ENCODE measurements around the gene KIAA0408. TPM values are rescaled to one million over a fixed set of nuclear protein-coding genes. Genes with fewer than 3 reads are reported as not detected.

The KIAA0408 gene
- total RNA-seq, 1 experiment from 2014 or later, result 0.25 TPM

DNA sequence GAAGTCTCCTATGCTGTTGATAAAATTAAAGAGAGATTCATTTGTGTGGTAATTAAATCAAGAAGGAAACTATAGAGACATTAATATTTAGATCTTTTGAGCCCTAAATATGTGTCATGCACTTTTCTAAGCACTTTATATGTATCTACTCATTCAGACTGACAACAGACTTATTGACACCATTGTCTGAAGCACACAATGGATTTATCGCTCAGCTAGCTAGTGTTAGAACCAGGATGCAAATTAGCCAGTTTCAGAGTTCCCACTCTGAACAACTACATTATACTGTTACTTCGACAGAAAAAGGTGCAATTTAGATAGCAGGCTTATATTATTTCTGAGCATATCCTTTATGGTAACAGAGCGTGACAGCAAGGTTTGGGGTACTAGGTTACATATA is 27.7 kb upstream of the KIAA0408 start:
- DNase-seq (ENCODE audit: low read depth, low spot score) (no peak), ATAC-seq (no peak)
- Histone ChIP-seq H3K9me2 (ENCODE audit: insufficient read depth) (no peaks in the 10 kb centered on the region), H3K27me3 (ENCODE audit: insufficient read depth, low read length) (no peaks in the 10 kb centered on the region), H3K27ac (ENCODE audit: low read depth, low read length) (no peak overlapping the region), H4K20me1 (ENCODE audit: insufficient read depth) (no peaks in the 10 kb centered on the region), H3K9ac (ENCODE audit: low read length) (no peak overlapping the region), H3K4me2 (ENCODE audit: low read length) (no peak overlapping the region), H3K36me3 (ENCODE audit: control insufficient read depth in 1 of 2, insufficient read depth in 2 of 2, low read length in 2 of 2) (no peaks in the 10 kb centered on the region), H3K4me3 (replicated peaks in 1 of 2; ENCODE audit: low read depth in 1 of 2, low read length in 2 of 2) (no peak overlapping the region), H3K9me3 (ENCODE audit: control insufficient read depth in 1 of 2, insufficient read depth in 1 of 2, low read depth in 1 of 2, low read length in 2 of 2) (no peaks in the 10 kb centered on the region), H3K79me2 (ENCODE audit: insufficient read depth, low read length) (no peaks in the 10 kb centered on the region), H3K4me1 (ENCODE audit: control insufficient read depth in 1 of 2, insufficient read depth in 2 of 2, low read length in 2 of 2) (peaks cover 0 to 5% of the 10 kb centered on the region in 2 experiments; a peak in 1 of 4 replicates), H2AFZ (ENCODE audit: low read depth, low read length, poor library complexity, severe bottlenecking) (no peak overlapping the region)
- CTCF ChIA-PET, result no interaction called here
- BruUV-seq (replicated peaks), result no TSS peak
- POLR2A ChIA-PET, result no interaction called here
- intact Hi-C loops (cut with micrococcal nuclease), result no loop called here
- RAD21 ChIA-PET (ENCODE audit: low non-redundant PET in 1 of 2, low total read pairs in 2 of 2, uncharacterized antibody in 2 of 2, unreplicated experiment in 2 of 2), result no interaction called here
- no peak for TF ChIP-seq ZFX (IDR thresholded peaks at IDR 0.05)
- TF ChIP-seq, protein P1, sequence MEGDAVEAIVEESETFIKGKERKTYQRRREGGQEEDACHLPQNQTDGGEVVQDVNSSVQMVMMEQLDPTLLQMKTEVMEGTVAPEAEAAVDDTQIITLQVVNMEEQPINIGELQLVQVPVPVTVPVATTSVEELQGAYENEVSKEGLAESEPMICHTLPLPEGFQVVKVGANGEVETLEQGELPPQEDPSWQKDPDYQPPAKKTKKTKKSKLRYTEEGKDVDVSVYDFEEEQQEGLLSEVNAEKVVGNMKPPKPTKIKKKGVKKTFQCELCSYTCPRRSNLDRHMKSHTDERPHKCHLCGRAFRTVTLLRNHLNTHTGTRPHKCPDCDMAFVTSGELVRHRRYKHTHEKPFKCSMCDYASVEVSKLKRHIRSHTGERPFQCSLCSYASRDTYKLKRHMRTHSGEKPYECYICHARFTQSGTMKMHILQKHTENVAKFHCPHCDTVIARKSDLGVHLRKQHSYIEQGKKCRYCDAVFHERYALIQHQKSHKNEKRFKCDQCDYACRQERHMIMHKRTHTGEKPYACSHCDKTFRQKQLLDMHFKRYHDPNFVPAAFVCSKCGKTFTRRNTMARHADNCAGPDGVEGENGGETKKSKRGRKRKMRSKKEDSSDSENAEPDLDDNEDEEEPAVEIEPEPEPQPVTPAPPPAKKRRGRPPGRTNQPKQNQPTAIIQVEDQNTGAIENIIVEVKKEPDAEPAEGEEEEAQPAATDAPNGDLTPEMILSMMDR (IDR thresholded peaks at IDR 0.05 in 2 of 3, conservative IDR thresholded peaks at IDR 0.05 in 1 of 3; ENCODE audit: borderline replicate concordance in 1 of 3, insufficient read depth in 1 of 3, low read depth in 2 of 3, low read length in 2 of 3), result no peak
- no peak for TF ChIP-seq ZNF274 (IDR thresholded peaks at IDR 0.05; ENCODE audit: low read depth, low read length)
- TF ChIP-seq JUND (IDR thresholded peaks at IDR 0.05), result no peak
- TF ChIP-seq EZH2phosphoT487 (IDR thresholded peaks at IDR 0.05; ENCODE audit: borderline replicate concordance), result no peak
- TF ChIP-seq POLR2AphosphoS5 (IDR thresholded peaks at IDR 0.05; ENCODE audit: low read depth, low read length), result no peak
- no peak for TF ChIP-seq FOSL1 (IDR thresholded peaks at IDR 0.05; ENCODE audit: low read depth)
- TF ChIP-seq EZH2 (IDR thresholded peaks at IDR 0.05), result no peak
- TF ChIP-seq, protein P2, sequence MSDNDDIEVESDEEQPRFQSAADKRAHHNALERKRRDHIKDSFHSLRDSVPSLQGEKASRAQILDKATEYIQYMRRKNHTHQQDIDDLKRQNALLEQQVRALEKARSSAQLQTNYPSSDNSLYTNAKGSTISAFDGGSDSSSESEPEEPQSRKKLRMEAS (IDR thresholded peaks at IDR 0.05), result no peak
- no peak for TF ChIP-seq POLR2A (IDR thresholded peaks at IDR 0.05; ENCODE audit: borderline replicate concordance, extremely low read depth, insufficient read depth, insufficient read length)
- no peak for TF ChIP-seq RAD21 (IDR thresholded peaks at IDR 0.05; ENCODE audit: low read depth)
- TF ChIP-seq EGR1 (IDR thresholded peaks at IDR 0.05; ENCODE audit: low read depth), result no peak
- no peak for TF ChIP-seq CBX3 (IDR thresholded peaks at IDR 0.05; ENCODE audit: low read depth)
- TF ChIP-seq SIN3A (IDR thresholded peaks at IDR 0.05; ENCODE audit: low read depth), result no peak
- no peak for TF ChIP-seq CEBPB (IDR thresholded peaks at IDR 0.05; ENCODE audit: low read depth)
